ENCODE results near the gene ZNF536.
"Not testable (repeated sequence)": the region's sequence is repeated elsewhere in the genome, so short reads cannot be mapped to it uniquely, and the experiment has no call there.

The ZNF536 gene

DNA sequence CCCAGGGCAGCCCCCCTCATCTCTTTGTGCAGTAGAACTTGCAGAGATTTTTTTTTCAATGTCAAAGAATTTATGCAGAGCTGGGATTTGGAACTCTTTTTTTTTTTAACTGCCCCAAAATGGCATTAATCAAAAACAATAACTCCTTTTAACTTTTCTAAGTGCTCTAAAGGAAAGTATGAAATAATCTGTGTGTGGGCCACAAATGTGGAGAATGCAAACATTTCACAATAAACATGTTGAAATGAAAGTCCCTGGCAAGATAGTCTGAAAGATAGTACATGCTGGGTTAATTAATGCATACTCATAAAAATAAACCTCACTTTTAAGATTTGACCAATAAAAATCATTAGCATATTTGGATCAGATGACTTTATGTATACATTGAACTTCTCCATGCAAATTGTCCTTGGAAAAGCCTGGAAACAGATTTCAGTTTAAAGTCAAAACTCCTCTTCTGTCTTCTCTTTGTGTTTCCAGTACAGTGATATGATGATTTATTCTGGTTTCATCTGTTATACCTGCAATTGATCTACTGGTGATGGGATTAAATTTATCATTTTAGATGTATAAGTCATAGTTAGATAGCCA is 30.5 kb upstream of the ZNF536 start:
- DNase-seq (ENCODE audit: low read depth): no peak

- no peak for DNase-seq (ENCODE audit: low read depth)
Observed at GRCh38 chr19:30342901-30343300, 29.3 kb upstream of the ZNF536 start.

GRCh38 chr19:30344446-30345425 is 27.4 kb upstream of the ZNF536 start:
- DNase-seq (ENCODE audit: low read depth): no peak

DNA sequence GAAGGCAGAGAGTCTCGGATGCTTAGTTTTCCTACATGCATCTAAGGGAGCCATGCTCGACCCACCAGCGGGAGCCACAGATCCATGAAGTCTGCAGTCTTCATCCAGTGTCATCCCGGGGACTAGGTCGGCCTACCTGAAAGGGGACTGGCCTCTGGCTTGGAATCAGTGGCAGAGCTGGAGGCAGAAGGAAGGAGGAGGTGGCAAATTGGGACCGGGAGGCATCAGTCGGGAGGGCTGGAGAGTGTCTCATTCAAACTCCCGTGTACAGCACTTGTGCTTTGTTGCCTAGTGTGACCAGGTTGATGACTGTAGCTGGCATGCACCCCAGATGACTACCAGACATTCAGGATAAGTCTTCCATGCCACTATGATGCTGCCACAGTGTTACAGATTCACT is 26.5 kb upstream of the ZNF536 start:
- DNase-seq (ENCODE audit: low read depth): no peak

- DNase-seq (ENCODE audit: low read depth): not testable (repeated sequence)
Observed at GRCh38 chr19:30346468-30346867, 25.7 kb upstream of the ZNF536 start.

- DNase-seq (ENCODE audit: low read depth): no peak
Observed at GRCh38 chr19:30349131-30349730, 23.0 kb upstream of the ZNF536 start.

DNA sequence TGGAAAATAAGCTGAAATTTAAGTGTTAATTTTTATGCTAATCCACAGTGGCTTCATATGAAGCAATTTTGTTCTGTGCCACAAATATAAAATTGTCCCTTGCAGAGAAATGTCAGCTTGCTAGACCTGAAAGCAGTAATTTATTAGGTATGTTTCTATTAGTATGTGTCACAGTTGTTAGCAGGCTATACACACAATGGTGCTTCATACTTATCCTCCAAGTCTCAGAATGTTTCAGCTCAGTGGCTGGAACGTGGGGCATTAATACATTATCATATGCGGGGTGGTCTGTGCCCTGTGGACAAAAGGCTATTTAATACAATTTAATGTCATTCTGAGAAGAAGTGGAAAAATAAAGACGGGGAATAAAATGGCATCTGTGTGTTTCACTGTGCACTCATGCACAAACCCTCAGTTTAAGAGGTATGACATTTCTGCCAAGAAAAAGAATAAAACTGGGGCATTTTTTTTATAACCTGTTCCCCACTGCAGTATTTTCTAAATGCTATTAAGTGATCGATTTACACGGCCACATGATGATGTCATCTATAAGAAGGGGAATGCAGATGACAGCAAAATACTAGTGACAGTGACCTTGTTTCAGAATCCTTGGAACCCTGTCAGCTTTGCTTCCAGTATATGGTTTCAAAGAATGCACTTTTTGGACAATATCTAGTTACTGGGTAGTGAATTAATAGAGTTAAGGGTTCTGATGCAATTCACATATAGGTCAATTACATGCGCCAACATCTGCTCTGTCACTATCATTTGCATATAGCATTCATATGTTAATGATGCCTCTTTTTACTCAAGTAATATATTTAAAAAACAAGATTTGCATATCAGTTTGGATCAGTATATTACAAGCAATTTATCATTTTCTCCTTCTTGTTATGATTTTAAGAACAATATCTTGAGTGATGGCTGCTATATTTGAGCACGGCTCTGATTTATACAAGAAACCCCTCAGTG is 21.2 kb upstream of the ZNF536 start:
- no peak for DNase-seq (ENCODE audit: low read depth)

DNA sequence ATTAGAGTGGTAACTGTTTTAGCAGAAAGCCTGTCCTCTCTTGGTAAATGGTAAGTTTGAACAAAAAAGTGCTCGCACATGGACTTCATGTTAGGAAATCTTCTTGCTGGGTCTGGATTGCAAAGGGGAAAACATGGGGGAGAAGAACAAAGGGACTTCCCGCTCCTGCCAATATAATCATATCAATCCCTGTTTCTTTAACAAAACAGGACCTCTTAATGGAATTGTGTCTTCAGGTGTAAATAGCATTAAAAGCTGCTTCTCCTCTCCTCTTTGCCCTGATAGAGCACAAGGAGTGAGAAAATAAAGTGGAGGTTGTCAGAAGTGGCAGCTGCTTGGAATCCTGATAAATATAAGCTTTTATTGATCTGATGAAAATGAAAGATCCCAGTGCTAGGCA is 20.4 kb upstream of the ZNF536 start:
- no peak for DNase-seq (ENCODE audit: low read depth)

DNA sequence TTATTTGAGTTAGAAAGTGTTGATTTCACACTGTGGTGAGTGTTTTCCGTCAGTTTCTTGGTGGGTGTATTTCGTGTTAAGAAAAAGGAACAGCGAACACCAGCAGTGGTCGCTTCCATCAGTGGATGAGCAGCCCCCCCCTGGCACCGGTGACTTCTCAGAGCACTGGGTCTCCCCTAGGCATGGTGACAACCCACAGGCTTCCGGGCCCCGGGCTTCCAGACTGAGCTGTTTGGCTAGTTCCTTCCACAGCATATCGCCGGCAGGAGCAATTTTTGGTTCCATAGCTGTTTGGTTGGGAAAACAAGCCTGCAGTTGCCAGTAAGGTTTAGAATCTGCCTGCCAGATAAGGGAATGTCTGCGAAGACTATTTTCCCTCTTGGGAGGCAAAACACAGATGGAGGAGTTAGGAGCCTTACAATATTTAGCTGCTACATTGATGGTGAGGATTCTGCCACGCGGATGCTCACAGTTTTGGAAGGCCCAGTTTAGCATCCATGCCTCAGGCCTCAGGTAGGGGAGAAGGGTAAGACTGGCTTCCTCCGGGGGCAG is 18.7 kb upstream of the ZNF536 start:
- no peak for DNase-seq (ENCODE audit: low read depth)

- no peak for DNase-seq (ENCODE audit: low read depth)
Observed at GRCh38 chr19:30355586-30355985, 16.6 kb upstream of the ZNF536 start.

GRCh38 chr19:30356951-30357579 is 15.1 kb upstream of the ZNF536 start:
- DNase-seq (ENCODE audit: low read depth): no peak

DNA sequence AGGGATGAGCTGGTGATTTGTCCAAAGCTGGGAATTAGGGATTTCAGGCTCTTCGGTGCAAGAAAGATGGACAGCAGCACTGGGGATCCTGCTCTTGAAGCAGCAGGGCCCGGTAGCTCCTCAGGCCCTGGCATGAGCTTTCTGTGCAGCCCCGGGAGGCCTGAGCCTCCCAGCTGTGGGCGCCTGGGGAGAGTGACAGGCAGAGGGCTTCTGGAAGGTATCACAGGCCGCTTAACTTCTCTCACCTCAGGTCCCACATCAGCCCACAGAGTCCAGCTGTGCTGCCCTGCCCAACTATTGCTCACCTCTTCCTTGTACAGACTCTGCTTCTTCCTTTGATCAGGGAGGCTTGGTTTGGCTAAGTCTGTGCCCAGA is 14.6 kb upstream of the ZNF536 start:
- DNase-seq (ENCODE audit: low read depth): no peak

GRCh38 chr19:30358319-30358718 is 13.9 kb upstream of the ZNF536 start:
- DNase-seq (ENCODE audit: low read depth): no peak

- DNase-seq (ENCODE audit: low read depth): no peak
Observed at GRCh38 chr19:30358821-30359580, 13.2 kb upstream of the ZNF536 start.

GRCh38 chr19:30359936-30360335 is 12.2 kb upstream of the ZNF536 start:
- no peak for DNase-seq (ENCODE audit: low read depth)

DNA sequence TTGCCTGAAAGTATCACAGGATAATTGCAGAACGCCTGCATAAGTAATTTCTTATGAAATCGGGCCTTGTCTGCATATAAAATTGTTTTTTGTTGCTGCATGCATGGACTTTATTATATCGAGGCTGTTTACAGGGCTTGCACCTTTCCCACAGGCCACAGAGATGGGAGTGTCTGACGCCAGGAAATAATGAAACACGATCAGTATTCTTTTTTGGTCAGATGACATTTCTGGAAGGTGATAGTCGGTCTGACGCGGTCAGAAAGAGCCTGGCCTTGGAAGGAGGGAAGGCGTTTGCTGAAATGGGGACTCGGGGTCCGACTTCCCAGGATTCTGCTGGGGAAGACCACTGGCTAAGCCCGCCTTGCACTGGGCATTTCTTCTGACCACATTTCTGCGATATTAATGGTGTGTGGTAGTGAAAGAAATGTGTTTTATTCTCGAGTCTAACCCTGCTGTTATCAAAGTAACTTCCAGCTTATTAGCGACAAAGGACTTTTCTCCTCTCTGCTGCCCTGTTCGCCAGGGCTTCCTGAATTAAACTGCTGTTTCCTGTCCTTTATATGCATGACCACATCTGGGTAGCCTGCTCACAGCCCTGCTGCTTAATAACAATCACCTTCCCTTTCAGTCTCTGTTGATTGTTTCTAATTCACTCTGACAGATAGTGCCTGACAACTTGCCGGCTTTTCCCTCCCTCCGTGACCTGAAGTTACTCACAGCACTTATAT is 11.6 kb upstream of the ZNF536 start:
- no peak for DNase-seq (ENCODE audit: low read depth)

- no peak for DNase-seq (ENCODE audit: low read depth)
Observed at GRCh38 chr19:30361107-30361447, 11.1 kb upstream of the ZNF536 start.

DNA sequence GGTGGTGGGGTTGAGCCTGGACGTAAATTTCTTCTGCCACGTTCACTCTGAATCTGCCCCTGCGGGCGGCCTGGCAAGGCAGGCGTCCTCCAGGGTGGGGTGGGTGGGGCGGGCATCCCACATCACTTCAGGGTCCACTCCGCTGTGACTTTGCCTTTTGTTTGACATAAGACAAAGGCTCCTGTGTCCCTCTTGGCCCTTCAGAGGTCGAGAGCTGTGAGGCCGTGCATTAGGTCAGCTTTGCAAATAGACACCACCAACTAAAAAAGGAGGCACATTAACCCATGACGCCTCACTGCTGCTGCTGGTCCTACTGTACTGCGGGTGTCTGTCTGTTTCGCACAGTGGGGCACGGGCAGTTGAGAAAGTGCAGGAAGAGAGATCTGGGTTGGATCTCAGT is 10.5 kb upstream of the ZNF536 start:
- DNase-seq (ENCODE audit: low read depth): no peak

DNA sequence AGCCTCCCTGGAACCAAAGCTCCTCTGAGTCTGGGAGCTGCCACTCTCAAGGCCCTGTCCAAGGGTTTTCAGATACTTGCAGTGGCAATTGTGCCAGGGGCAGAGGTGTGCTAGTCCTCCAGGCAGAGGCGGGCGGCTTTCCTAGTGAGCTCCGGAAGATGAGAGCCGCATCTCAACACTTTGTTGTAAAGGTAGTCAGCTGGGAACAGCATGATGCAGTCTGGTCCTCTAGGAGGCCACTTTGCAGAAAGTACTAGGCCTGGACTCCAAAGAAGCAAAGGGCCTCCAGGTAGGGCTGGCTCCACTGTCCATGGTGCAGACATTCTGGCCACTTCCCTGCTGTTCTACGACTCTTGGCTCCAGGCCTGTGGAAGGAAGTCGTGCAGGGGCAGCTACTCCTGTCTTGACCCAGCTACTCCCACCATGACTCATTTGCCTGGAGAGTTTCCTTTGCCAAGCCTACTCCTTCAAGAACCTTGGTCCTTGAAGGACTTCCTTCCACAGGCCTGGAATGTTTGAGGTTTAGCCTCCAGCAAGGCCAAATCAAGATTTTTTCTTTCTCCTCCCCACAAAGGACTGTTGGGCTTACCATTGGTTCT is 9.9 kb upstream of the ZNF536 start:
- no peak for DNase-seq (ENCODE audit: low read depth)
